ENCODE data around the gene TAMALIN.

TAMALIN gene

DNA sequence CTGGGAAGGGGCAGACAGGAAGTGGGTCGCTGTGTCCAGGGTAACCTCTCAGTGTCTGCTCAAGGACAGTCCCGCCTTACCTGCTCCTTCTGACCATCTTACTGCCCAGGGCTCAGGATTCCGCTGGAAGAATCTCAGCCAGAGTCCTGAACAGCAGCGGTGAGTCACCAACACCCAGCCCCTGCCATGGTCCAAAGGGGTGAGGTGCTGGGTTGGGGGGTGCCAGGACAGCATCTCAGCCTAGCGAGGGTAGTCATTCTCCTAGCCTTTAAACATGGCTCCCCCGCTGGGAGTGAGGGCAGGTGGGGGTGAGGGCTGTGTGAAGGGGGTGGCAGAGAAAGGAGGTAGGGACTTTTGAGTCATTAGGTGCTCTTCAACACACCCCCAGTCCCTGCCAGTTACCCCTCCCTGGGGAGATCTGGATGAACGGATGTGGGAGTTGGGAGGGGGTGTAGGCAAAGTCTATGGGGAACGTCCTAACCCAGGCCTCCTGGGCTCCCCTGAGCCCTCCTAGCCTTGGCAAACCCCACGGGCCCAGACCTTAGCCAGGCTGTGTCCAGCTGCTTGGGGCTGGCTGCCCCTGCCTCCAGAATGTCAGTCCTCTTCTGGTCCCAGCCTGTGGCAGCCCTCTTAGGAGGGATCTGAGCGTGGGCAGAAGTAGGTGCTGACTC lies 2.5 kb downstream of the TAMALIN start:
- Histone ChIP-seq H3K79me2 (ENCODE audit: insufficient read depth, low read length) (no peaks in the 10 kb centered on the region), H3K4me1 (ENCODE audit: insufficient read depth, low read length) (peaks cover 16% of the 10 kb centered on the region), H3K27ac (ENCODE audit: low read length) (no peak overlapping the region), H3K9me3 (ENCODE audit: insufficient read depth, low read length, severe bottlenecking) (no peaks in the 10 kb centered on the region), H3K27me3 (ENCODE audit: insufficient read depth, low read length, poor library complexity) (peaks cover 38% of the 10 kb centered on the region), H3K36me3 (ENCODE audit: insufficient read depth, low read length) (no peaks in the 10 kb centered on the region), H4K20me1 (ENCODE audit: insufficient read depth, low read length) (peaks cover 17% of the 10 kb centered on the region), H2AFZ (ENCODE audit: low read depth, low read length) (no peak overlapping the region), H3K4me2 (ENCODE audit: insufficient read depth, low read length) (no peak overlapping the region), H3K9ac (ENCODE audit: low read depth, low read length) (no peak overlapping the region), H3K4me3 (ENCODE audit: low read depth in 1 of 2, low read length in 2 of 2) (no peak overlapping the region)
- TF ChIP-seq EZH2 (IDR thresholded peaks at IDR 0.05; ENCODE audit: borderline replicate concordance, low read depth, low read length, severe bottlenecking) = no peak
- no peak for TF ChIP-seq CTCF (IDR thresholded peaks at IDR 0.05; ENCODE audit: borderline replicate concordance, extremely low read depth, low read length, poor library complexity, severe bottlenecking)
- DNase-seq (no peak), ATAC-seq (ENCODE audit: insufficient read depth, low read depth) (no peak)

DNA sequence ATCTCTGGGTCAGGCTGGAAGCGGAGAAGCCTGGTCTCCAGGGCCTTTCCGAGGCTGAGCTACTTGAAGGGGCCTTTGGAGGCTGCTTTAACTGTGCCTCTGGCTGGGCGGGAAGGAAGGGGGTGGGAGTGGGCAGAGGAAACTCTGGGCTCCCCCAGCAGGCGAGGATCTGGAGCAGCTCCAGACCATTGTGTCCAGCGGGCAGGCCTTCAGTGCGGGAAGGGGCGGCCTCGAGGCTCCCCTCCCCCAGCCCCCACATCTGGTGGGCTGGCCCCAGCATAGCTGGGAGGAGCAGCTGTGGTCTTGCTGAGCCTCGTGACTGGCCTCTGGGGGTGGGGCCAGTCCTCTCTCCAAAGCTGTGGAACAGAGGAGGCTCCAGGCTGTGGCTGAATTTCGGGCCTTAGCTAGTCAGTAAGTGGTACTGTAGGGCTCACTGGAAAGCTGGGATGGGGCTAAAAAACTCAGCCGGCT lies 3.4 kb downstream of the TAMALIN start:
- H3K9me3 ChIP-seq (ENCODE audit: insufficient read depth, low read length, severe bottlenecking) = no peaks in the 10 kb centered on the region
- H3K27ac ChIP-seq (ENCODE audit: low read length) = no peak overlapping the region
- H4K20me1 ChIP-seq (ENCODE audit: insufficient read depth, low read length) = peaks cover 16% of the 10 kb centered on the region
- H3K4me3 ChIP-seq (ENCODE audit: low read depth in 1 of 2, low read length in 2 of 2) = no peak overlapping the region
- peaks cover 16% of the 10 kb centered on the region for H3K4me1 ChIP-seq (ENCODE audit: insufficient read depth, low read length)
- H3K4me2 ChIP-seq (ENCODE audit: insufficient read depth, low read length) = no peak overlapping the region
- no peak overlapping the region for H3K9ac ChIP-seq (ENCODE audit: low read depth, low read length)
- H3K36me3 ChIP-seq (ENCODE audit: insufficient read depth, low read length) = no peaks in the 10 kb centered on the region
- no peak for TF ChIP-seq CTCF (IDR thresholded peaks at IDR 0.05; ENCODE audit: borderline replicate concordance, extremely low read depth, low read length, poor library complexity, severe bottlenecking)
- TF ChIP-seq EZH2 (IDR thresholded peaks at IDR 0.05; ENCODE audit: borderline replicate concordance, low read depth, low read length, severe bottlenecking) = no peak
- no peak overlapping the region for H2AFZ ChIP-seq (ENCODE audit: low read depth, low read length)
- no peak for ATAC-seq (ENCODE audit: insufficient read depth, low read depth)
- peaks cover 38% of the 10 kb centered on the region for H3K27me3 ChIP-seq (ENCODE audit: insufficient read depth, low read length, poor library complexity)
- DNase-seq = no peak
- H3K79me2 ChIP-seq (ENCODE audit: insufficient read depth, low read length) = no peaks in the 10 kb centered on the region

DNA sequence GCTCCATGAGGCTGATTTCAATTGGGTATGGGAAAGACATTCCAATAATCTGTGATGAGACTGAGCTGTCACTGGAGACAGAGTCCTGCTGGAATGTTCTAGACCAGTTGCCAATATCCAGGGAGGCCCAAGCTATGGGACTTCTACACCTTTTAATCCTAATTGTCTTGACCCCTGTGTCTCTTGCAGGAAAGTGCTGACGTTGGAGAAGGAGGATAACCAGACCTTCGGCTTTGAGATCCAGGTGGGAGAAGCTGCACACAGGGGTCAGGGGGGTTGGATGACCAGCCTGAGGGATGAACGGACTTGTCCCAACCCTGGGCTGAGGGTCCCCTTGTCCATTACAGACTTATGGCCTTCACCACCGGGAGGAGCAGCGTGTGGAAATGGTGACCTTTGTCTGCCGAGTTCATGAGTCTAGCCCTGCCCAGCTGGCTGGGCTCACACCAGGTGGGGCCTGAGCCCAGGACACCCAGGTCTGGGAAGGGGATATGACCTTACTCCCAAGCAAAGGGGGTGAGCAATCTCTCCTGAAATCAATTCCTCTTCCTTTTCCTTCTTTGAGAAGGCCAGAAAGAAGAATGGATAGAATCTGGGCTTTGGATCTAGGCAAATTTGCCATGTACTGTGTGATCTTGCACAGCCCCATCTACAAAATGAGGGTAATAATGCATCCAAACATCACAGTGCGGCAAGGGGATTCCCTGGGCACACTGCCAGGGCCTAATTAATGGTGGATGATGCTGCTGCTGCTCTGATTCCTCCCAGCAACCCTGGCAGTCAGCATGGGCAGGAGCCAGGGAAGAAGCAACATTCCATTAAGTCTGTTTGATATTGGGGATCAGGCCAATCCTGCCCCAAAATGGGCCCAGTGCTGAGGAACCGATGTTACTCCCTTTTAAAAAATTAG lies 4.2 kb downstream of the TAMALIN start:
- no peak overlapping the region for H3K9ac ChIP-seq (ENCODE audit: low read depth, low read length)
- H3K4me2 ChIP-seq (ENCODE audit: insufficient read depth, low read length) = no peak overlapping the region
- H2AFZ ChIP-seq (ENCODE audit: low read depth, low read length) = no peak overlapping the region
- no peaks in the 10 kb centered on the region for H3K79me2 ChIP-seq (ENCODE audit: insufficient read depth, low read length)
- TF ChIP-seq EZH2 (IDR thresholded peaks at IDR 0.05; ENCODE audit: borderline replicate concordance, low read depth, low read length, severe bottlenecking) = no peak
- no peak for TF ChIP-seq CTCF (IDR thresholded peaks at IDR 0.05; ENCODE audit: borderline replicate concordance, extremely low read depth, low read length, poor library complexity, severe bottlenecking)
- H3K36me3 ChIP-seq (ENCODE audit: insufficient read depth, low read length) = no peaks in the 10 kb centered on the region
- H3K27me3 ChIP-seq (ENCODE audit: insufficient read depth, low read length, poor library complexity) = peaks cover 30% of the 10 kb centered on the region
- H4K20me1 ChIP-seq (ENCODE audit: insufficient read depth, low read length) = peaks cover 9% of the 10 kb centered on the region
- no peak overlapping the region for H3K4me3 ChIP-seq (ENCODE audit: low read depth in 1 of 2, low read length in 2 of 2)
- no peak for DNase-seq
- no peaks in the 10 kb centered on the region for H3K9me3 ChIP-seq (ENCODE audit: insufficient read depth, low read length, severe bottlenecking)
- ATAC-seq (ENCODE audit: insufficient read depth, low read depth) = no peak
- H3K4me1 ChIP-seq (ENCODE audit: insufficient read depth, low read length) = peaks cover 22% of the 10 kb centered on the region
- no peak overlapping the region for H3K27ac ChIP-seq (ENCODE audit: low read length)

Measured in DND-41 (cell line).